GM13977 (cell line): ENCODE measurements around the gene CAMK1G.

Source experiments
- DNase-seq: peaks from one replicate; pipeline ENCODE4 v3.0.0; 2012; ENCODE audit warnings: low spot score
- CTCF ChIP-seq: IDR thresholded peaks from 2 replicates; pipeline ENCODE4 v1.5.1; 2012; ENCODE audit warnings: mild to moderate bottlenecking, control low read depth; ENCODE audit not compliant: insufficient read depth; ENCODE audit errors: extremely low read depth, missing control alignments
- in situ Hi-C: fragments of 300-500 bp; cut with MboI; formaldehyde crosslinking; loops from one replicate; pipeline ENCODE4 v1.12.0; 2022; ENCODE audit warnings: low sequenced_read_pairs, low pct_unique_long_range_greater_than_20kb, mixed read lengths, inconsistent platforms; ENCODE audit not compliant: unreplicated experiment

Gene CAMK1G

DNA sequence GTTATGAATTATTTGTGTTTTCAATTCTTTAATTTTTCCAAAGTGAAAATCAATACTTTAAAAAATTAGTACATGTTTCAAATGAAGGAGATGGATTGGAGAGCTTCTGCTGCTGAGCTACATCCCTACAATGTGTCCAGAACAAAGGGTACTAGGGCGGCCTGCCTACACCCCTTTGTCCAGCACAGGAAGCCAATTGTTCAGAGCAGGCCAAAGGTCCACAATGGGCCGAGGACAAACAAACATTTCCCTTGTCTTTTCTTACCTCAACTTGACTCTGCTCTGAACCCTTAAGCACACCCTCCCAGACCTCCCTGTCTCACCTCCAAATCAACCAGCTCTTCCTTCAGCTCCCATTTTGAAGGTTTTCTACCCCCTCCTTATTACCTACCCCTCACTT lies 39.4 kb upstream of the CAMK1G start:
- in situ Hi-C loops = no loop called here
- TF ChIP-seq CTCF = no peak
- DNase-seq = no peak

DNA sequence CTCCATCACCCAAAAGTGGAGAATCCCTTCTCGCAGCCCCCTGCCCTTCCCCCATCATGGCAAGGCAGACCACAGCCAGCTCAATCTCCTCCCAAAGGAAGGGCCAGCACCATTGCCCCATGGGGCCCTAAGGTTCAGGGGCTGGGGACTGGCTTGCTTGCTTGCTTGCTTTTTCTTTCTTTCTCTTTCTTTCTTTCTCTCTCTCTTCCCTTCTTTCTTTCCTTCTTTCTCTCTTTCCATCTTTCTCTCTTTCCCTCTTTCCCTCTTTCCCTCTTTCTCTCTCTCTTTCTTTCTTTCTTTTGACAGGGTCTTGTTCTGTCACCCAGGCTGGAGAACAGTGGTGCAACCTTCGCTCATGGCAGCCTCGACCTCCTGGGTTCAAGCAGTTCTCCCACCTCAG lies 38.1 kb upstream of the CAMK1G start:
- DNase-seq = no peak
- no peak for TF ChIP-seq CTCF
- in situ Hi-C loops = no loop called here

GRCh38 chr1:209546390-209547085 lies 37.0 kb upstream of the CAMK1G start:
- no peak for DNase-seq
- no peak for TF ChIP-seq CTCF
- in situ Hi-C loops = no loop called here

GRCh38 chr1:209547626-209548025 lies 35.9 kb upstream of the CAMK1G start:
- TF ChIP-seq CTCF = no peak
- no peak for DNase-seq
- in situ Hi-C loops = no loop called here

GRCh38 chr1:209549443-209550205 lies 33.9 kb upstream of the CAMK1G start:
- no peak for DNase-seq
- in situ Hi-C loops = no loop called here
- TF ChIP-seq CTCF = no peak

GRCh38 chr1:209550519-209550918 lies 33.0 kb upstream of the CAMK1G start:
- no peak for TF ChIP-seq CTCF
- no peak for DNase-seq
- in situ Hi-C loops = no loop called here
